GM12878 (cell line): ENCODE results near the gene TARDBP. TPM values are rescaled to one million over a fixed set of nuclear protein-coding genes. Genes with fewer than 3 reads are reported as not detected.

ENCODE experiments used
- ATAC-seq: fragments of 200-7000 bp; cut with Tn5 transposase; 3 replicates; pipeline ENCODE4 v1.9.1; 2020; ENCODE audit warnings: mild to moderate bottlenecking, moderate library complexity
- BruUV-seq: library from RNA; stranded (reverse); fragments of 400-500 nt; replicated peaks from 2 replicates; lab custom pipeline; 2021; lab: Mats Ljungman, UMichigan
- CTCF ChIA-PET: fragments of 300-600 bp; sonication (Branson Sonifier 250); formaldehyde crosslinking; extraction: SDS; loops from one replicate; lab custom pipeline; 2021; ENCODE audit warnings: inconsistent platforms; lab: Yijun Ruan, JAX
- POLR2A ChIA-PET: fragments of 350-600 bp; formaldehyde crosslinking; extraction: SDS; loops from one replicate; lab custom pipeline; 2021; ENCODE audit warnings: inconsistent platforms; lab: Charles Lee
- RAD21 ChIA-PET: fragments of 300-600 bp; sonication (Branson Sonifier 250); formaldehyde crosslinking; loops from one replicate; lab custom pipeline; 2023; ENCODE audit warnings: antibody characterized with exemption; ENCODE audit not compliant: unreplicated experiment; lab: Charles Lee
- SMC1A ChIA-PET: fragments of 300-600 bp; sonication (Branson Sonifier 250); formaldehyde crosslinking; loops from one replicate; lab custom pipeline; 2023; ENCODE audit not compliant: unreplicated experiment, uncharacterized antibody; lab: Charles Lee
- DNase-seq: peaks from one replicate; pipeline ENCODE4 v3.0.0-alpha.2; 2011; ENCODE audit warnings: low read depth, low spot score
- FAIRE-seq: peaks from 3 replicates; lab custom pipeline; 2011; peaks lifted over from hg19 to GRCh38; lab: Jason Lieb, UNC
- H2AFZ ChIP-seq: 2 replicates; pipeline ENCODE4 v1.6.0; 2011; ENCODE audit warnings: low read depth, low read length, control low read depth; ENCODE audit not compliant: control insufficient read depth
- H3K27ac ChIP-seq: 2 replicates; pipeline ENCODE4 v1.5.1; 2011; ENCODE audit warnings: control low read depth; ENCODE audit not compliant: control insufficient read depth, insufficient read depth
- H3K27me3 ChIP-seq, 2 experiments: replicated peaks in 1 of 2; 2 replicates each; pipeline versions ENCODE4 v1.6.0 to v1.6.1; 2011; ENCODE audit warnings: low read length in 1 of 2; ENCODE audit not compliant: control insufficient read depth in 2 of 2, insufficient read depth in 2 of 2
- H3K36me3 ChIP-seq, 2 experiments: 2 replicates each; pipeline ENCODE4 v1.5.1; 2011; ENCODE audit warnings: low read length in 1 of 2; ENCODE audit not compliant: control insufficient read depth in 2 of 2, insufficient read depth in 2 of 2
- H3K4me1 ChIP-seq: 2 replicates; pipeline ENCODE4 v1.6.1; 2011; ENCODE audit warnings: mild to moderate bottlenecking, low read length, moderate library complexity, mixed read lengths; ENCODE audit not compliant: control insufficient read depth, insufficient read depth
- H3K4me2 ChIP-seq: 2 replicates; pipeline ENCODE4 v1.6.0; 2011; ENCODE audit warnings: control low read depth; ENCODE audit not compliant: control insufficient read depth, insufficient read depth
- H3K4me3 ChIP-seq: fragments of 200-600 bp; sonication (generic); 2 replicates; pipeline ENCODE4 v1.5.1; 2016
- H3K79me2 ChIP-seq: 2 replicates; pipeline ENCODE4 v1.6.0; 2011; ENCODE audit warnings: low read length; ENCODE audit not compliant: control insufficient read depth, insufficient read depth
- H3K9ac ChIP-seq: 2 replicates; pipeline ENCODE4 v1.8.0; 2011; ENCODE audit warnings: low read length, control low read depth, mixed read lengths; ENCODE audit not compliant: control insufficient read depth, insufficient read depth
- H3K9me3 ChIP-seq: replicated peaks from 3 replicates; pipeline ENCODE4 v1.5.1; 2011; ENCODE audit warnings: mild to moderate bottlenecking, low read length; ENCODE audit not compliant: control insufficient read depth, insufficient read depth
- H4K20me1 ChIP-seq: 2 replicates; pipeline ENCODE4 v1.6.0; 2011; ENCODE audit not compliant: control insufficient read depth, insufficient read depth
- ATF2 ChIP-seq: IDR thresholded peaks from 2 replicates; pipeline ENCODE4 v1.6.1; 2012; ENCODE audit warnings: low read length, inconsistent platforms
- MEF2B ChIP-seq: fragments of 450-650 bp; IDR thresholded peaks from 2 replicates; pipeline ENCODE4 v1.6.1; 2018; ENCODE audit warnings: mild to moderate bottlenecking, moderate library complexity; ENCODE audit not compliant: partially characterized antibody, poor library complexity, severe bottlenecking
- MYC ChIP-seq: IDR thresholded peaks from 2 replicates; pipeline ENCODE4 v1.6.1; 2011; ENCODE audit warnings: mild to moderate bottlenecking, low read length, moderate library complexity, inconsistent platforms; ENCODE audit not compliant: insufficient read depth, insufficient replicate concordance, insufficient read length, severe bottlenecking
- TARDBP ChIP-seq: IDR thresholded peaks from 2 replicates; pipeline ENCODE4 v1.6.1; 2016; ENCODE audit warnings: borderline replicate concordance
- WGBS: methylation state at CpG from one replicate; pipeline ENCODE4 v1.1.6; 2016; ENCODE audit warnings: low lambda C conversion rate; ENCODE audit not compliant: insufficient replicate concordance, insufficient coverage; ENCODE audit errors: missing lambda C conversion rate; 5-methylcytosine and 5-hydroxymethylcytosine counted together
- in situ Hi-C: fragments of 300-500 bp; cut with MboI; formaldehyde crosslinking; loops from 9 replicates; pipeline ENCODE4 v1.14.3; 2018; ENCODE audit warnings: mixed read lengths
- intact Hi-C: fragments of 100-400 bp; cut with micrococcal nuclease; formaldehyde crosslinking; loops from one replicate; pipeline ENCODE4 v1.14.2; 2022; ENCODE audit not compliant: unreplicated experiment
- polyA plus RNA-seq, 11 experiments: library from polyadenylated mRNA; depleted of rRNA in 4 of 11; unstranded in 6 of 11; stranded (reverse) in 5 of 11; fragments of >200 nt; fragmentation: Nextera tagmentation in 4 of 11; fragmentation: Illumina TruSeq in 1 of 11; extraction: Ambion mirVana in 4 of 11; extraction: Trizol in 1 of 11; gene quantifications; 1 replicate in 1 of 11; 2 replicates in 10 of 11; pipeline versions ENCODE4 v1.2.1 to v1.2.3, GENCODE V29; 2011 to 2016; ENCODE audit warnings: inconsistent platforms in 2 of 11, missing spikeins in 2 of 11, low read depth in 1 of 11
- total RNA-seq, 4 experiments: library from RNA; depleted of rRNA in 3 of 4; stranded (reverse); fragments of >200 nt in 3 of 4; fragmentation: Illumina TruSeq in 1 of 4; extraction: Trizol in 1 of 4; gene quantifications; 2 replicates each; pipeline versions ENCODE4 v1.2.1 to v1.2.3, GENCODE V29; 2013 to 2021

The TARDBP gene
- total and polyA plus RNA-seq, 10 of the 15 experiments (the other 5 are each of a cell fraction or from before 2014, with no cell fraction given) = 55.6 to 318 (median 192) TPM

GRCh38 chr1:11028018-11028417 is 15.6 kb downstream of the TARDBP start:
- ATAC-seq (no peak), DNase-seq (no peak), FAIRE-seq (no peak)
- Histone ChIP-seq H3K4me1 (no peaks in the 10 kb centered on the region), H3K9ac (no peak overlapping the region), H3K27ac (no peak overlapping the region), H3K27me3 (no peaks in the 10 kb centered on the region), H4K20me1 (peaks cover 2% of the 10 kb centered on the region; the same call in 1 of the 2 replicates), H3K4me2 (no peak overlapping the region), H3K9me3 (no peaks in the 10 kb centered on the region), H2AFZ (no peak overlapping the region), H3K36me3 (peaks cover 0 to 31% of the 10 kb centered on the region in 2 experiments; a peak in 2 of 4 replicates), H3K4me3 (no peak overlapping the region), H3K79me2 (no peaks in the 10 kb centered on the region; the same call in 1 of the 2 replicates)
- ChIA-PET CTCF (interaction anchor here (1.4 kb wide), 1 partner anchor 9 kb away, joined by 8 read pairs; no protein-coding TSS in a partner anchor), SMC1A (interaction anchor here (1.5 kb wide), 1 partner anchor 9 kb away, joined by 5 read pairs; no protein-coding TSS in a partner anchor), POLR2A (interaction anchor here (1.5 kb wide), 1 partner anchor 10 kb away, joined by 3 read pairs; no protein-coding TSS in a partner anchor), RAD21 (interaction anchor here (1.2 kb wide), 1 partner anchor 9 kb away, joined by 7 read pairs; no protein-coding TSS in a partner anchor)
- WGBS = 100% methylated on average over 3 of the region's 3 CpGs
- TF ChIP-seq ATF2 (no peak), TARDBP (no peak), MEF2B (no peak), MYC (no peak)
- BruUV-seq = no TSS peak
- intact Hi-C loops = no loop called here
- in situ Hi-C loops = no loop called here
